UCSD-AML1 (cell line): Measurements from ENCODE around the gene TMEM42.
"Not testable (repeated sequence)": the region's sequence is repeated elsewhere in the genome, so short reads cannot be mapped to it uniquely, and the experiment has no call there.

Experiments
- DNase-seq: peaks from one replicate; lab custom pipeline; 2025; ENCODE audit not compliant: unreplicated experiment; lab: John Stamatoyannopoulos, UW

Gene TMEM42

GRCh38 chr3:44861412-44862225 is at the start of gene TMEM42:
Gene TMEM42, plus strand, starts transcription at chr3:44861912. Its CDS starts 13 bp downstream, at chr3:44861925.
- DNase-seq: peak; percentile 90

DNA sequence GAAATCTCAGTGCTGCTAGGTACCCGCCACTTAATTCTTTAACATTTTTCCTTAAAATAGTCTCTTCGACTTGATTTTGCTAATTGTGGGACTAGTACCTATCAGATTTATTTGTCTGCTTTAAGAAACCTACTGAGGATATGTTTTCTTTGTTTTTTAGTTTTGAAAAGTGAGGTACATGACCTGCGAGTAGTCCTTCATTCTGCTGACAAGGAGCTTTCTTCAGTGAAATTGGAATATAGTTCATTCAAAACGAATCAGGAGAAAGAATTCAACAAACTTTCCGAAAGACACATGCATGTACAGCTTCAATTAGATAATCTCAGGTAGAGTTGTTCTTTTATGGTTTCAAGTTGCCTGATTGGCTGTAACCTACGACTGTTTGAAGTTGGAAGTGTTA is 47.0 kb upstream of the TMEM42 start:
- no peak for DNase-seq

DNA sequence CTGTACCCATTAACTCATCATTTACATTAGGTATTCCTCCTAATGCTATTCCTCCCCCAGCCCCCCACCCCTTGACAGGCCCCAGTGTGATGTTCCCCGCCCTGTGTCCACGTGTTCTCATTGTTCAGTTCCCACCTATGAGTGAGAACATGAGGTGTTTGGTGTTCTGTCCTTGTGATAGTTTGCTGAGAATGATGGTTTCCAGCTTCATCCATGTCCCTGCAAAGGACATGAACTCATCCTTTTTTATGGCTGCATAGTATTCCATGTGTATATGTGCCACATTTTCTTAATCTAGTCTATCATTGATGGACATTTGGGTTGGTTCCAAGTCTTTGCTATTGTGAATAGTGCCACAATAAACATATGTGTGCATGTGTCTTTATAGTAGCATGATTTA is 45.4 kb upstream of the TMEM42 start:
- DNase-seq: not testable (repeated sequence)

GRCh38 chr3:44821206-44821605 is 40.5 kb upstream of the TMEM42 start:
- not testable (repeated sequence) for DNase-seq

- no peak for DNase-seq
Observed at GRCh38 chr3:44825264-44825925, 36.3 kb upstream of the TMEM42 start.

DNA sequence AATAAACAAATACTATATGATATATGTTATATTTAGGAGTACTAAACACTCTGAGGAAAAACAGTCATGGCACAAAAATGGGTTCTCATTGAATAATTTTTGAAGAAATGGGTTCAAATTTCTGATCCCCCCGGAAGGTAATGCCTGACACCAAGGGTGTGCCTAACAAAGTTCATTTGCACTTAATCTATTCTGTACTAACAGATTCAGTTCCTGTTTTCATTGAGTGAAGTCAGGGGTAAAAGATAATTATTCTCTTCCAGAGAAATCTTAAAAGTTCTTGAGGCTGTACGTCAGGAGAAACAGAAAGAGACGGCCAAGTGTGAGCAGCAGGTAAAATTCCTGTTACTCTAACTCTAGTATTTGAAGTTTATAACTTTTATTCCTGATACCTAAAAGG is 34.5 kb upstream of the TMEM42 start:
- DNase-seq: no peak

GRCh38 chr3:44831232-44831631 is 30.5 kb upstream of the TMEM42 start:
- no peak for DNase-seq

DNA sequence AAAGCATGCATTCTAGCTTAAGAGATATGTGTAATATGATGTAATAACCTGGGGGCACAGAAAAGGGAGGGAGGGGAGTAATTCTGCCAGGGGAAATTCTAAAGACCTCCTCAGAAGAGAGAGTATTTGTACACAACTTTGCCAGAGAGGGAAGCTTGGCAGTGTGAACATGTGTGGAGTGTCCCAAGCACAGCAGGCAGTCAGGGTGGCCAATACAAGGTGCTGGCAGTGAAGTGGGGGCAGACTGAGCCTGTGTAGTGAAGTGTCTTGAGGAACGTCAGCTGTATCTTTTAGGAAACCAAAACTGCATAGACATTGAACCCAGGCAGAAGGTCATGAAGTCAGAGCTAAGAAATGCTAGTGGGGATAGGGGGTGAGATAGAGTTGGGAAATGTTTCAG is 29.7 kb upstream of the TMEM42 start:
- no peak for DNase-seq

DNA sequence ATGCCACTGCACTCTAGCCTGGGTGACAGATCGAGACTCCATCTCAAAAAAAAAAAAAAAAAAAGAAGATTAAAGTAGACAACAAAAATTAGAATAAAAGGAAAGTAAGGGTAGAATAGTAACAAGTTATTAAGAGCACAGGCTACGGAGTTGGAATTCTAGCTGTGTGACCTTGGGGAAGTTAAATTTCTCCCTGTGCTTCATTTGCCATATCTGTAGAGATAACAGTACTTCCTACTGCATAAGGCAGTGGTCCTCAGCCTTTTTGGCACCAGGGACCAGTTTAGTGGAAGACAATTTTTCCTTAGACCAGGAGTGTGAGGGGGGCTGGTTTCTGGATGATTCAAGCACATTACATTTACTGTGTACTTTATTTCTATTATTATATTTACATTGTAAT is 28.7 kb upstream of the TMEM42 start:
- no peak for DNase-seq

DNA sequence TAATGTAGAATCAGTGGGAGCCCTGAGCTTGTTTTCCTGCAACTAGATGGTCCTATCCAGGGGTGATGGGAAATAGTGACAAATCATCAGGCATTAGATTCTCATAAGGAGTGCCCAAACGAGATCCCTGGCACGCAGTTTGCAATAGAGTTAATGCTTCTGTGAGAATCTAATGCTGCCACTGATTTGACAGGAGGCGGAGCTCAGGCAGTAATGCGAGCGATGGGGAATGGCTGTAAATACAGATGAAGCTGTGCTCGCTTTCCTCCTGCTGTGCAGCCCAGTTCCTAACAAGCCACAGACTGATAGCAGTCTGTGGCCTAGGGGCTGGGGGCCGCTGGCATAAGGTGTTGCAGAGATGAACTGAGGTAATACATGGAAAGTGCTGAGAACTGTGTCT is 28.3 kb upstream of the TMEM42 start:
- no peak for DNase-seq

- no peak for DNase-seq
Observed at GRCh38 chr3:44835684-44836083, 26.0 kb upstream of the TMEM42 start.

DNA sequence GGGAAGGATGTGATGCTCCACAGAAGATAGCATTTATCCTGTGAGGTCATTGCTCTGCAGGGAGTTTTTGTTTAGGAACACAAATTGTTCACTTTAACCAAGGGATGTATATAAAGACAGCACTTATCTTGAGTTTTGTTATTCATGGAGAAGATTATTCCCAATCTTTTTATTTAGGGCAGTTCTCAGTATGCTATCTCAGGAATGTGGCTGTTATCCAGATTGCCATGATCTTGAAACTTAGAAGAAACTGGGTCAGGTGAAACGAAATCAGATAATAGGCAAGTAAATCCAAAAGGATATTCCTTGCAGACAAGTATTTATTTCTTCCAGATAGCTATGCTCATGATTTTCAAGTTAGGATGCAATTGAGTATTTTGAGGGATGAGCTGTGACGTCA is 19.3 kb upstream of the TMEM42 start:
- no peak for DNase-seq

- no peak for DNase-seq
Observed at GRCh38 chr3:44845528-44846520, 15.9 kb upstream of the TMEM42 start.

- DNase-seq: no peak
Observed at GRCh38 chr3:44848634-44849033, 13.1 kb upstream of the TMEM42 start.

- not testable (repeated sequence) for DNase-seq
Observed at GRCh38 chr3:44856663-44857062, 5.0 kb upstream of the TMEM42 start.

DNA sequence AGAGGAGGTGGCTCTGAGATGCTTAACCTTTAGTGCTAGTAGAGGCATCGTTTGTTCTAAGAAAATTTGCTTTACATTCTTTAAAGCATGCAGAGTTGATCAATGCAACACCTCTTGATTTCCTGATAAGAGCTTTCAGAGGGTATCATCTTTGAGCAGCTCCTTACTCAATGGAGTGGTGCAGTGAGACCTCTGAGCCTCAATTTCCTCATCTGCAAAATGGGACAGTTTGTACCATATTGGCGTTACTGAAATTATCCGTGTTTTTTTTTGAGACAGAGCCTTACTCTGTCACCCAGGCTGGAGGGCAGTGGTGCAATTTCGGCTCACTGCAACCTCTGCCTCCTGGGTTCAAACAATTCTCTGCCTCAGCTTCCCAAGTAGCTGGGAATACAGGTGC is 1.6 kb upstream of the TMEM42 start:
- no peak for DNase-seq

- no peak for DNase-seq
Observed at GRCh38 chr3:44862226-44862637, 520 bp downstream of the TMEM42 start.

DNA sequence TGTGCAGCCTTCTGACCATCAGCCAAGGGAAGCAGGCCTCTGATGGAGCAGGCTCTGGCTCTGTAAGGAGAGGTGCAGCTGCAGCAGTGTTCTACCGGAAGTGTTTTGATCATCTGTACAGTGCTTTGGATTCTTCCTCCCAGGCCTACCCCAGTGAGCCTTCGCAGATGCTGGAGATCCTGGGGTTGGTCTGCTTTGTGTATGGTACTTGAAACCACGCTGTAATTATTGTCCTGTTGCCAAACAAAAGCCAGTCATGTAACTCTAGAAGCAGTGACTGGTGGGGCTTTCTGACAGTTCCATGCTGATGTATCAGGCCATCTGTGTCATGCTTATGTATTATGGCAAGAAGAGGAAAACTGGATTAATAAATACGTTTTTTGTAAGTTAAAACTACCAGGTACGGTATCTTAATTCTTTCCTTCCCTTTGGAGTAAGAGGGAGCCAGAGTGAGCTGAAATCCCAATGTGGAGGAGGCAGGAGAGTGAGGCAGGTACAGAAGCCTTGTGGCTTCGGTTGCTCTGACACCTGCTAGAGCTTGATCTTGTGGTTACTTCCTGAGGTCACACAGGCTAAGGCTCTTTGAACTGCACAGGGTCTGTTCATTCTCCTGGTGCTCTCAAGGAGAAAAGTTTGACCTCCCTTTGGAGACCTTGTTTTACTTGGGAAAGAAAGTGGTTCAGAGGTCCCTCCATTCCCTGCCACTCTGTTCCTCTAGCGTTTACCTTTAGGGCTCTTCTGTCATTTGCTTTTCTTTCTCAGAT is 3.7 kb downstream of the TMEM42 start:
- no peak for DNase-seq

- DNase-seq: no peak
Observed at GRCh38 chr3:44867421-44868111, 5.9 kb downstream of the TMEM42 start.
